ENCODE data around the gene DDX10. TPM values are rescaled to one million over a fixed set of nuclear protein-coding genes. Genes with fewer than 3 reads are reported as not detected.

Gene DDX10
- total RNA-seq, 1 experiment from 2014 or later, result 40.4 TPM

DNA sequence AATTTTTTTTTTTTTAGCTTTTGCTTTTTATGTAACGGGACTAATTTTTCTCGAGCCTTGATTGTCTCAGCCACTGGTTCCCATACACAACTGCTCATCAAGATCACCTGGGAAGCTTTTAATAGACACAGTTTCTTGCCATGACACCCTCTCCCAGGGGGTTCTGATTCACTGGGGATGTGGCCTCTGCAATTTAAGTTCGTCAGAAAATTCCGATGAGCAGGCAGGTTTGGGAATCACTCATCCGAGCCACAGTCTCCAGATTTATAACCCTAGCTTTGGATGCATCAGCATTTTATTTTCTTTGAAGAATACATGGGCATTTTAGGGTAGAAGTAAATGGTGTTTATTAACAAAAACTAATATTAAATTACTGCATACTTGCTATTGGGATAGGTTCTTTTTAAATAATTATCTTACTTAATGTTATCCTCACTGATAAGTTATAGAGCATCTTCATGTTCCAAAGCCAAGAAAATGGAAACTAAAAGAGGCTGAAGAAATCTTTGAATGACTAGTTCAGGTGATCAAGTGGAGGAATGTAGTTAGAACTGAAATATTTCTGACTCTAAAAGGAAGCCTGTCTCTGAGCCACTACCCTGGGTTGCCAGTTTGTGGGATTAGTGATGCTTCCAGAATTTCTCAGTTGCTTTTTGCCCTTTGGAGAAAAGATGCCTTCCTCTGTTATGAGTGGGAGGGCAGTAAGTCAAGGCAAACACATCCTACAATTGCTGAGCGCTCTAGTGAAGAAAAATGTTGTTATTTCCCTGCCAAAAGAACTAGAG lies 319.0 kb downstream of the DDX10 start:
- in situ Hi-C loops (cut with HindIII; ENCODE audit: low sequenced_read_pairs), result no loop called here
- DNase-seq (ENCODE audit: low spot score), result no peak

DNA sequence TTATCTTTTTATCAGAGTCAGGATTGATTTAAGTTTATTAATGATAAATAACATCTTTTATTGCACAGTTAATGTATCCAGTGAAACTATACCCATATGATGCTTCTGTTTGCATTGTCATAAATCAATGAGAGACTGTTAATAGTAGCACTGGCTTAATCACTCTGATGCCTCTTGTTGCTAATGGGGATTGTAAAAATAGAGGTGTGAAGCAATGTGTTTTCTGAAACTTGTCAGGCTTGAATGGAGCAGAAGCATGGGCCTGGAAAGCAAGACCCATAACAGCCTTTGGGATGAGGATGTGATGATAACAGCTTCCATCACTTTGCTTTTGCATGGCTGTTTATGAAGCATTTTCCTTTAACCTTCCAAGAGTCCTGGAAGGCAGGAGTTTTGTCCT lies 319.7 kb downstream of the DDX10 start:
- in situ Hi-C loops (cut with HindIII; ENCODE audit: low sequenced_read_pairs), result no loop called here
- no peak for DNase-seq (ENCODE audit: low spot score)

DNA sequence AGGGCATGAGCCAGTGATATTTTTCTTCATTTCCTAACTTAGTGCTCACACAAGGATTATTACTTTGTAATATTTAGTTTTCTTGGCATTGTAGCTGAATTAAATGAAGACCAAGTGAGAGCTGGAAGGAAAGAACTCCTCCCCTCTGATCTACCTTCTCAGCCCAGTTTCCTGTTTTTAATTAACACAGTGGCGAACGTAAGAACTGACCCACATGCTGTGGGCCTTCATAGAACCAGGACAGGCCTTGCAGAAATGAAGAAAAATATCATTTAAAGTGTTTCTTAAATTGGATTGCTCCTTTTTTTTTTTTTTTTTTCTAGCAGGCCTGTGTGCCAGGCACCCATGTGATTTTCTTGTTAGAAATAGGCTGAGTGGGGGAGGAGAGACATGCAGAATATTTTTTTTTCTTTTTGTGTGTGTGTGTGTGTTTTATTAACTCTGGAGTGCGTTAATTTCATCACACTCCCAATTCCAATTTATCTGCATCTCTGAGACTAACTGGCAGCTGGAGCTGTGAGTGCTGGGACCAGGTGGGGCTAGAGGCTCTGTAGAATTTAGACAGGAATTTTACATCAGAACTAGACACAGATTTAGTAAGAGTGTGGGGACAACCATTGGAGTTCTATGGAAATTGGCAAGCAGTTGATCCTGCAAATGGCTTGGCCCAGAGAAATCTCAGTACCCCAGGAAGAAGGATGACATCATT lies 320.5 kb downstream of the DDX10 start:
- in situ Hi-C loops (cut with HindIII; ENCODE audit: low sequenced_read_pairs), result no loop called here
- peak; percentile 41 for DNase-seq (ENCODE audit: low spot score)

DNA sequence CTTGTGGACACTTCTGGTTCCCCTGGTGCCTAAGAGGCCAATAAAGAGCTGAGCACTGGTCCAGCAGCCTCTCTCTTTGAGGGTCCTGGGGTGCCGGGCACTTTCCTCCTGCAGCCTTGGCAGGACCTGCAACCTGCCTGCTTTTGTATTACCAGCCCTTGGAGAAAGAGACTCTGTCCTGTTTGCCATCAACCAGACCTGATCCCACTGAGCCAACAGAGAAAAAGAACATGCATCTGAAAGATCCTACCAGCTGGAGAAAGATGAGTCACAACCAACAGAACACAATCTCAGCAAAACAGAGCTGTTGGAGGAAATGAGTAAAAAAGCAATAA lies 321.0 kb downstream of the DDX10 start:
- in situ Hi-C loops (cut with HindIII; ENCODE audit: low sequenced_read_pairs), result no loop called here
- peak; percentile 61 for DNase-seq (ENCODE audit: low spot score)

Other genes starting within 250 kb of the DDX10 start
- gene C11orf65, start 197.5 kb upstream of the DDX10 start, total RNA-seq (2014; rRNA removed; shearing (Covaris generic)), result 0.24 and 11.0 TPM in 2 replicates
- gene POGLUT3, start 166.7 kb upstream of the DDX10 start, total RNA-seq (2014; rRNA removed; shearing (Covaris generic)), result 21.7 and 40.1 TPM in 2 replicates
- gene EXPH5, start 71.3 kb upstream of the DDX10 start, total RNA-seq (2014; rRNA removed; shearing (Covaris generic)), result 3.6 and 6.5 TPM in 2 replicates

Measured in G401 (cell line).